Cortex of kidney (tissue), 1 donor: Measurements from ENCODE around the gene TRIM13.
"Not testable (repeated sequence)": the region's sequence is repeated elsewhere in the genome, so short reads cannot be mapped to it uniquely, and the experiment has no call there.

Experiments used
- DNase-seq: peaks from one replicate; lab custom pipeline; 2025; lab: John Stamatoyannopoulos, UW

The TRIM13 gene

GRCh38 chr13:49997955-49998354 is 1.1 kb downstream of the TRIM13 start:
- DNase-seq: no peak

- DNase-seq: no peak
Observed at GRCh38 chr13:49998714-49999624, 2.1 kb downstream of the TRIM13 start.

- no peak for DNase-seq
Observed at GRCh38 chr13:50001287-50001686, 4.4 kb downstream of the TRIM13 start.

- DNase-seq: no peak
Observed at GRCh38 chr13:50006426-50007135, 9.7 kb downstream of the TRIM13 start.

GRCh38 chr13:50011461-50011860 is 14.6 kb downstream of the TRIM13 start:
- no peak for DNase-seq

GRCh38 chr13:50012396-50013169 is 15.7 kb downstream of the TRIM13 start:
- no peak for DNase-seq

- DNase-seq: no peak
Observed at GRCh38 chr13:50014386-50014785, 17.5 kb downstream of the TRIM13 start.

- no peak for DNase-seq
Observed at GRCh38 chr13:50015258-50015657, 18.4 kb downstream of the TRIM13 start, which contains the start of gene KCNRG. KCNRG (plus strand) TSS chr13:50015444; CDS start chr13:50015494, 50 bp downstream.

GRCh38 chr13:50015750-50016149 is 18.9 kb downstream of the TRIM13 start:
- no peak for DNase-seq

- no peak for DNase-seq
Observed at GRCh38 chr13:50016444-50016843, 19.6 kb downstream of the TRIM13 start.

- no peak for DNase-seq
Observed at GRCh38 chr13:50017819-50018218, 21.0 kb downstream of the TRIM13 start.

- DNase-seq: no peak
Observed at GRCh38 chr13:50025436-50025835, 28.6 kb downstream of the TRIM13 start.

- DNase-seq: no peak
Observed at GRCh38 chr13:50026788-50027473, 30.1 kb downstream of the TRIM13 start.

- no peak for DNase-seq
Observed at GRCh38 chr13:50030315-50030714, 33.5 kb downstream of the TRIM13 start.

- no peak for DNase-seq
Observed at GRCh38 chr13:50033725-50034124, 36.9 kb downstream of the TRIM13 start.

GRCh38 chr13:50037788-50038187 is 40.9 kb downstream of the TRIM13 start:
- DNase-seq: no peak

- DNase-seq: no peak
Observed at GRCh38 chr13:50038266-50038665, 41.4 kb downstream of the TRIM13 start.

- no peak for DNase-seq
Observed at GRCh38 chr13:50052478-50052877, 55.6 kb downstream of the TRIM13 start.

GRCh38 chr13:50053844-50054243 is 57.0 kb downstream of the TRIM13 start:
- DNase-seq: no peak

GRCh38 chr13:50055454-50055853 is 58.6 kb downstream of the TRIM13 start:
- no peak for DNase-seq

GRCh38 chr13:50060718-50061117 is 63.9 kb downstream of the TRIM13 start:
- DNase-seq: no peak

GRCh38 chr13:50062336-50062735 is 65.5 kb downstream of the TRIM13 start:
- DNase-seq: not testable (repeated sequence)
